Lower lobe of right lung (tissue), 2 donors: ENCODE measurements around the gene IMPDH1. TPM values are rescaled to one million over a fixed set of nuclear protein-coding genes. Genes with fewer than 3 reads are reported as not detected.

Experiments used
- ATAC-seq, 2 donors: fragments of 200-7000 bp; cut with Tn5 transposase; one replicate each; pipeline ENCODE4 v1.9.1; 2020 to 2022; ENCODE audit warnings: mild to moderate bottlenecking in 2 of 2, moderate library complexity in 2 of 2
- DNase-seq: peaks from one replicate; pipeline ENCODE4 v3.0.0-alpha.2; 2020
- H3K27ac ChIP-seq: fragments of 200-600 bp; one replicate; pipeline ENCODE4 v1.8.0; 2022
- H3K27me3 ChIP-seq: fragments of 200-600 bp; one replicate; pipeline ENCODE4 v1.8.0; 2022; ENCODE audit warnings: low read depth
- H3K36me3 ChIP-seq: fragments of 200-600 bp; one replicate; pipeline ENCODE4 v1.8.0; 2022; ENCODE audit warnings: mild to moderate bottlenecking
- H3K4me1 ChIP-seq: fragments of 200-600 bp; one replicate; pipeline ENCODE4 v1.8.0; 2022
- H3K4me3 ChIP-seq: fragments of 200-600 bp; one replicate; pipeline ENCODE4 v1.8.0; 2022; ENCODE audit warnings: mild to moderate bottlenecking
- H3K9me3 ChIP-seq: fragments of 200-600 bp; one replicate; pipeline ENCODE4 v1.8.0; 2022
- intact Hi-C: fragments of 100-400 bp; cut with DNase I; formaldehyde crosslinking; loops from one replicate; pipeline ENCODE4 v1.11.0; 2022
- total RNA-seq: library from RNA; stranded (reverse); fragmentation: NEBNext Ultra II Directional; extraction: Animal tissue kit (Norgen Biotek cat#: 25700); gene quantifications from one replicate; pipeline ENCODE4 v1.2.1, GENCODE V29; 2021
- TF ChIP-seq, protein P1 (sequence below): fragments of 200-600 bp; IDR thresholded peaks from one replicate; pipeline ENCODE4 v1.8.0; 2022; ENCODE audit warnings: antibody characterized with exemption, mild to moderate bottlenecking
- donor health status: DM: no; HTN: yes; CAD: no; lungs with severe emphysema.

IMPDH1 gene
- total RNA-seq, 1 donor from 2014 or later: 93.4 TPM

DNA sequence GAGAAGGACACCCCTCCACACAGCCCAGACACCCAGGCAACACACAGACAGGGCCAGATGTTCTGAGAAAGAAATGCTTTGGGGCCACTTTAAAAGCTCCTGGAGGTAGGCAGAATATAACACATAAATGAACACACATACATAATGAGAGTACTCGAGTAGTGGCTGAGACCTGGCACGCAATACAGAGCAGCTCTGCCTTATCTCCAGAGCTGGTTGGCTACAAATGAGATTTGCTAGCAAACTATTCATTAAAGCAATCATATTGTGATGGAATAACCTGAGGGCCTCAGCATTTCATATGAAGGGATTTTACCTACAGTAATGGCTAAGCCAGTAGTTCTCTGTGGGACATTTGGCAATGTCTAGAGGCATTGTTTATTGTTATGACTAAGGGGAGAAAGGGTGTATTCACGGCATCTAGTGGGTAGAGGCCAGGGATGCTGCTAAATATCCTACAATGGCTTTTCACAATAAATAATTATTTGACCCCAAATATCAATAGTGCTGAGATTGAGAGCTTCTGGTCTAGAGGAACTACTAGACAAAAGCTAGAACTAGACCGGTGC lies 5.5 kb upstream of the IMPDH1 start:
- intact Hi-C loops: no loop called here
- Histone ChIP-seq H3K27me3 (no peaks in the 10 kb centered on the region), H3K9me3 (no peaks in the 10 kb centered on the region), H3K27ac (no peak overlapping the region), H3K4me1 (peaks cover 9% of the 10 kb centered on the region), H3K36me3 (no peaks in the 10 kb centered on the region), H3K4me3 (no peak overlapping the region)
- DNase-seq: no peak
- TF ChIP-seq, protein P1, sequence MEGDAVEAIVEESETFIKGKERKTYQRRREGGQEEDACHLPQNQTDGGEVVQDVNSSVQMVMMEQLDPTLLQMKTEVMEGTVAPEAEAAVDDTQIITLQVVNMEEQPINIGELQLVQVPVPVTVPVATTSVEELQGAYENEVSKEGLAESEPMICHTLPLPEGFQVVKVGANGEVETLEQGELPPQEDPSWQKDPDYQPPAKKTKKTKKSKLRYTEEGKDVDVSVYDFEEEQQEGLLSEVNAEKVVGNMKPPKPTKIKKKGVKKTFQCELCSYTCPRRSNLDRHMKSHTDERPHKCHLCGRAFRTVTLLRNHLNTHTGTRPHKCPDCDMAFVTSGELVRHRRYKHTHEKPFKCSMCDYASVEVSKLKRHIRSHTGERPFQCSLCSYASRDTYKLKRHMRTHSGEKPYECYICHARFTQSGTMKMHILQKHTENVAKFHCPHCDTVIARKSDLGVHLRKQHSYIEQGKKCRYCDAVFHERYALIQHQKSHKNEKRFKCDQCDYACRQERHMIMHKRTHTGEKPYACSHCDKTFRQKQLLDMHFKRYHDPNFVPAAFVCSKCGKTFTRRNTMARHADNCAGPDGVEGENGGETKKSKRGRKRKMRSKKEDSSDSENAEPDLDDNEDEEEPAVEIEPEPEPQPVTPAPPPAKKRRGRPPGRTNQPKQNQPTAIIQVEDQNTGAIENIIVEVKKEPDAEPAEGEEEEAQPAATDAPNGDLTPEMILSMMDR: no peak
- ATAC-seq: no peak

DNA sequence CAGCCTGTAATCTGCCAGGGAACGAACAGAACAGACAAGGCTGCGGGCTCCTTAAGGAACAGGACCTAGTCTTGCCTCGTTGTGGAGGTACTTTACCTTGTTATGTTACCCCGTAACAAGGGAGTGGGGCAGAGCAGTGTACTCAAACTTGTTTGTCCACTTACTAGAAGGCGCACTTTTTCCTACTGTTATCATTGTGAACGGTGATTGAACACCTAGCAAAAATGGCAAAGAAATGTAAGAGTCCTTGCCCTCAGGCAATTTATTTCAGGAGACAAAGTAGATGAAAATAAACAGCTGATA lies 620 bp upstream of the IMPDH1 start:
- TF ChIP-seq, protein P1: no peak
- no peaks in the 10 kb centered on the region for H3K27me3 ChIP-seq
- intact Hi-C loops: no loop called here
- H3K4me3 ChIP-seq: peak overlapping the region; percentile 77
- H3K4me1 ChIP-seq: peaks cover 46% of the 10 kb centered on the region
- H3K36me3 ChIP-seq: no peaks in the 10 kb centered on the region
- no peaks in the 10 kb centered on the region for H3K9me3 ChIP-seq
- DNase-seq: no peak
- peak; percentile 74 to 78 for ATAC-seq
- H3K27ac ChIP-seq: peak overlapping the region; percentile 98

DNA sequence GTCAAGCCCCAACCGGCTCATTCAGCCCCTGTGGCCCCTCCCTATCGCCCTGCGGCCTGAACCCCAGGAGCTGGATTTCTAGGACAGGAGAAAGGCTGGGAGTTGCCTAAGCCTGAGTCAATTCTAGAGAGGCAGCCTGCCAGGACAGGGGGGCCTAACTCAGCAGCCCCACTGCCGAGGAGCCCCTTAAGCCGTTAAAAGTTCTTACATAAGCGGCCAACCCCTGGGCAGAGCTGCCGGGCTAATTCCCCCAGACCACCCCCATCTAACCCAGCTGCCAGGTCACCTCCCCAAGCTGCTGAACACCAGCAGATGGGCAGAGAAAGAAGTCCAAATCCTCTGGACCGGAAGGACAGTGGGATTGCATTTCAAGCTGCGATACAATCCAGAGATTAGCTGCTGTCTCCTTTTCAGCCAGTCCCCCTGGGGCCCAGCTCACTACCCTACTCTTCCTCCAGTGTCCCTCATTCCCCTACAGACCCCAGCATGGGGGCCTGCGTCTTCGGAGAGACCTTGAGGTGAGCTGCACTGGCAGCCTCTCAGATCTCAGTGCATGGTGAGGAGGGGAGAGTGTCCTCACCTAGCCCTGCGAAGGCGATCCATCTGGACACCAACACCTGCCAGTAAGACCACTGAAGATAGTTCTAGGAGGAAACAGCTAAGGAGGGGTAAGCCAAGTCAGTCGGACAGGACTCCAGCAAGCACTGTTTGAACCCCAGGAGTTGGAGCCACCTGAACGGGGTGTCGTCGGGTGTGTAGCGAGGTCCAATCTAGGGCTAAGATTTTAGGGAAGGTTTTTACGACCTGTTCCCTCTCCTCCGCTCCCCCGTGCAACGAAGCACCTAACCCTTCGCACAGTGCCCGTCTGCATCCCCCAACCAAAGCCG lies 830 bp downstream of the IMPDH1 start:
- DNase-seq: no peak
- Histone ChIP-seq H3K4me1 (peaks cover 60% of the 10 kb centered on the region), H3K27me3 (no peaks in the 10 kb centered on the region), H3K9me3 (no peaks in the 10 kb centered on the region), H3K27ac (peak overlapping the region; percentile 98), H3K36me3 (no peaks in the 10 kb centered on the region), H3K4me3 (peak overlapping the region; percentile 77)
- TF ChIP-seq, protein P1: no peak
- ATAC-seq: no peak
- intact Hi-C loops: no loop called here

DNA sequence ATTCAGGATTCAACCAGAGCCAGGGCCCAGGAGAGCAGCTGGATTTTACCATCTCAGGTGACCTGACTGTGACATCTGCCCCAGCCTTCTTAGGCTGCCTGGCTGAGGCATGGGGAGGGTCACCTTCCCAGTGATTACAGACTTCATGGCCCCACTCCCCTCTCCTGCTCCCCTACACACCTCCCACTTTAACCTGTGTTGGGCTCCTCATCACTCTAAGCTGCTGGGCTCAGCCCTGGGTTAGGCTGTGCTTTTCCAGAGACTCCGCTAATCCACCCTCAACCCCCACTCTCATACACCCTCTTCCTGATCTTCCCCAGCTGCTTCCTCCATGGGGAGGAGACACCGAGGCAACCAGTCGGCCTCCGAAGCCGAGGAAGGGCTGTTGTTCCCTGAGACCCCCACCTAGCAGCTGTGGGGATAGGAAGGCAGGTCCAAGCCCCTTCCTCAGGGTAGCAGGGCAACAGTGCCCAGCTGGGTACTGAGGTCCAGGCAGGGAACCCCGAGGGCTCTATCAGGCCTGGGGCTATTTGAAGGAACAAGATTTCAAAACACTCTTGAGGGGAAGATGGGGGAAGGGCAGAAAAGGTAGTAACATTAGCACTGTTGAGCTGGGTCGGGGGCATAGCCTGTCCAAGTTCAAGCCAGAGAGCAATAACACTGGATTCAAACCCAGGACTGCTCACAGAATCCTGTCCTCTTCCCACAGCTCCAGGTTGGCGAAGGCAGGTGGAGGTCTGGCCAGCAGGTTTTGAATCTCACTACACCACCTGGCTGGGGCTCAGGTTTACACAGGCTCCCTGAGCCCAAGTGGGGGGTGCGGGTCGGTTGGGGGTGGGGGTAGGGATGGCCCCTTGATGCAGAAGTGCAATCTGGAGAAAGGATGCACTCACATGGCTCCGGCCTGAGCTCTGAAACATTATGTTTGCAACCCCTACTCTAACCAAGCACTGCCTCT lies 1.8 kb downstream of the IMPDH1 start:
- intact Hi-C loops: no loop called here
- TF ChIP-seq, protein P1: no peak
- no peaks in the 10 kb centered on the region for H3K9me3 ChIP-seq
- peaks cover 62% of the 10 kb centered on the region for H3K4me1 ChIP-seq
- no peaks in the 10 kb centered on the region for H3K27me3 ChIP-seq
- peak overlapping the region; percentile 77 for H3K4me3 ChIP-seq
- DNase-seq: no peak
- H3K36me3 ChIP-seq: no peaks in the 10 kb centered on the region
- peak overlapping the region; percentile 98 for H3K27ac ChIP-seq
- no peak for ATAC-seq

DNA sequence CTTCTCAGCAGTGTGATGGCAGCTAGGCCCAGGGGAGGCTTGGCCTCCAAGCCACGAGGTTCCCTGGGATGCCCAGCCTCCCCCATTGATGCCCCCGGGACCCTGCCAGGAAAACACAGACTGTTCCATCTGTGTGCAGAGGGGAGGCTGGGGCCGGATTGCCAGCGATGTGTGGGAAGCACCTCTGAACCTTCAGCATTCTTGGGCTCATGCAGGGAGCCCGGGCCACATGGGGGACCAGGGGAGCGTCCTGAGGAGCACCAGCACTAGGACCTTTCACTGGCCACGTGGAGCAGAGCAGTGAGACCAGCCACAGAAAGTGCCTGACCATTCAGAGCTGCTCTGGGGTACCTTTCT lies 2.6 kb downstream of the IMPDH1 start:
- peak overlapping the region; percentile 98 for H3K27ac ChIP-seq
- no peaks in the 10 kb centered on the region for H3K36me3 ChIP-seq
- H3K27me3 ChIP-seq: no peaks in the 10 kb centered on the region
- H3K4me3 ChIP-seq: peak overlapping the region; percentile 77
- no peaks in the 10 kb centered on the region for H3K9me3 ChIP-seq
- ATAC-seq: no peak
- TF ChIP-seq, protein P1: no peak
- H3K4me1 ChIP-seq: peaks cover 62% of the 10 kb centered on the region
- intact Hi-C loops: no loop called here
- DNase-seq: no peak
